ENCODE results near the gene MCEMP1. TPM values are rescaled to one million over a fixed set of nuclear protein-coding genes. Genes with fewer than 3 reads are reported as not detected.
A peak's percentile ranks its signal among the peaks of the same experiment; 100 is the strongest.

Gene MCEMP1
- total and polyA plus RNA-seq, 2 experiments from 2014 or later = not detected

DNA sequence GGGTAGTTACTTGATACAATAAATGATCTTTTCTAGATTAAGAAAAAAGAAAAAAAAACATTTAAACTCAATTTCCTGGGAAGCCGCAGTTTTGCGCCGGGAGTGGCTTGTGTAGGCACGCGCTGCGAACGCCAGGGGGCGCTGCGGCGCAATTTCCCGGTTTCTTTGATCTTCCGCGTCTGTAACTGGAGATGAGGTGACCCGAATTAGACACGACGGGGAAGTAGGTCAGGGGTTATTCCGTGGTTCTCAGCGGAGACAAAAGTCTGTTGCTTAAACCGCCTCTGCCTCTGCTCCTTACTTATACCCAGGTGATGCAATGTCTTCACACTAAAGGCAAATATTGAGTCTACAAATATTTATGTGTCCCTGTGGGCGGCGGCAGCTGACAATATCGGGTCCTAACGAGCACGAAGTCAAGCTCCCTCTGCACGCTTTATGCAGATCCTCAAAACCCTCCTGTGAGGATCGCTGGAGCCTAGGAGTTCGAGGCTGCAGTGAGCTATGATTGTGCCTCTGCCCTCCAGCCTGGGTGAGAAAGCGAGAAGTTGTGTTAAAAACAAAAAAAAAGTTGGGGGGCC is 24.7 kb upstream of the MCEMP1 start:
- no peaks in the 10 kb centered on the region for H3K9me2 ChIP-seq (ENCODE audit: insufficient read depth)
- Mint-ChIP-seq H3K36me3 (ENCODE audit: low read depth) (no peaks in the 10 kb centered on the region), H3K27me3 (ENCODE audit: insufficient read depth, low read depth, poor library complexity) (peaks cover 29% of the 10 kb centered on the region), H3K9me3 (no peaks in the 10 kb centered on the region), H3K4me1 (peaks cover 7% of the 10 kb centered on the region; the same call in 1 of the 3 replicates), H3K27ac (no peak overlapping the region), H3K4me3 (peak overlapping the region; percentile 46; the same call in 1 of the 3 replicates)
- H3K27ac ChIP-seq (ENCODE audit: low read depth) = no peak overlapping the region
- no peaks in the 10 kb centered on the region for H3K79me2 ChIP-seq (replicated peaks; ENCODE audit: insufficient read depth)
- H3K4me3 ChIP-seq = peak overlapping the region; percentile 8; the same call in 1 of the 2 replicates
- TF ChIP-seq CREB1 (CRISPR knock-in tag; IDR thresholded peaks at IDR 0.05; ENCODE audit: low read depth) (peak; percentile 55; the same call in 1 of the 2 replicates), JUNB (IDR thresholded peaks at IDR 0.05; ENCODE audit: unreplicated experiment) (no peak)
- TF ChIP-seq, protein P1, sequence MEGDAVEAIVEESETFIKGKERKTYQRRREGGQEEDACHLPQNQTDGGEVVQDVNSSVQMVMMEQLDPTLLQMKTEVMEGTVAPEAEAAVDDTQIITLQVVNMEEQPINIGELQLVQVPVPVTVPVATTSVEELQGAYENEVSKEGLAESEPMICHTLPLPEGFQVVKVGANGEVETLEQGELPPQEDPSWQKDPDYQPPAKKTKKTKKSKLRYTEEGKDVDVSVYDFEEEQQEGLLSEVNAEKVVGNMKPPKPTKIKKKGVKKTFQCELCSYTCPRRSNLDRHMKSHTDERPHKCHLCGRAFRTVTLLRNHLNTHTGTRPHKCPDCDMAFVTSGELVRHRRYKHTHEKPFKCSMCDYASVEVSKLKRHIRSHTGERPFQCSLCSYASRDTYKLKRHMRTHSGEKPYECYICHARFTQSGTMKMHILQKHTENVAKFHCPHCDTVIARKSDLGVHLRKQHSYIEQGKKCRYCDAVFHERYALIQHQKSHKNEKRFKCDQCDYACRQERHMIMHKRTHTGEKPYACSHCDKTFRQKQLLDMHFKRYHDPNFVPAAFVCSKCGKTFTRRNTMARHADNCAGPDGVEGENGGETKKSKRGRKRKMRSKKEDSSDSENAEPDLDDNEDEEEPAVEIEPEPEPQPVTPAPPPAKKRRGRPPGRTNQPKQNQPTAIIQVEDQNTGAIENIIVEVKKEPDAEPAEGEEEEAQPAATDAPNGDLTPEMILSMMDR (conservative IDR thresholded peaks at IDR 0.05; ENCODE audit: low read depth in 2 of 2) = peak; percentile 85 to 99
- no peaks in the 10 kb centered on the region for H3F3A ChIP-seq (replicated peaks; ENCODE audit: low read depth)
- peak; percentile 91 for ATAC-seq
- no peaks in the 10 kb centered on the region for H3K36me3 ChIP-seq (ENCODE audit: insufficient read depth)
- no peaks in the 10 kb centered on the region; the same call in 1 of the 2 replicates for H4K20me1 ChIP-seq (replicated peaks; ENCODE audit: insufficient read depth)
- no peaks in the 10 kb centered on the region for H3K4me1 ChIP-seq (ENCODE audit: insufficient read depth)
- H2AFZ ChIP-seq = 0 out of 2 replicates have a peak overlapping the region, but pooled peaks have one; percentile 11
- DNase-seq (ENCODE audit: low spot score) = peak; percentile 88
- H3K4me2 ChIP-seq = peak overlapping the region; percentile 28; the same call in 1 of the 2 replicates
- H3K27me3 ChIP-seq (ENCODE audit: insufficient read depth) = peaks cover 27% of the 10 kb centered on the region

DNA sequence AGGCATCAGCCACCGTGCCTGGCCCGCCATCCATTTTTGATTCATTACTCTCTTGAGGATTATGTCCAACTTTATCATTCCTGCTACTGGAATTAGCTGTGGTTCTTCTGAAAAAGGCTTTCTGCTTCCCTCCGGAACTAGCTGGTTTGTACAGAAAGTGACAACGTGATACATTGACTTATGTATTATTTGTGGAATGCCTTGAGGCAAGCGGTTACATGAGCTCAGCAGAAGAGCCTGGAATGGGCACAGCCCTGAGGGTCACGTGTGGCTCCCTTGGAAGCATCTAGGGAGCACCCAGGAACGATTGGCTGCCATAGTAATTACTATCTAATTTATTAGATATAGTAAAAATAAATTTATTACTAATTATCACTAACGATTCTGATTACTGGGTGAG is 22.5 kb upstream of the MCEMP1 start:
- H3K4me2 ChIP-seq = no peak overlapping the region
- no peaks in the 10 kb centered on the region for H3K79me2 ChIP-seq (replicated peaks; ENCODE audit: insufficient read depth)
- Mint-ChIP-seq H3K36me3 (ENCODE audit: low read depth) (no peaks in the 10 kb centered on the region), H3K4me1 (peaks cover 7% of the 10 kb centered on the region; the same call in 1 of the 3 replicates), H3K9me3 (no peaks in the 10 kb centered on the region), H3K27me3 (ENCODE audit: insufficient read depth, low read depth, poor library complexity) (peaks cover 29% of the 10 kb centered on the region), H3K4me3 (no peak overlapping the region), H3K27ac (no peak overlapping the region)
- no peaks in the 10 kb centered on the region for H3K4me1 ChIP-seq (ENCODE audit: insufficient read depth)
- H3K36me3 ChIP-seq (ENCODE audit: insufficient read depth) = no peaks in the 10 kb centered on the region
- H2AFZ ChIP-seq = no peak overlapping the region
- no peaks in the 10 kb centered on the region for H3K9me2 ChIP-seq (ENCODE audit: insufficient read depth)
- no peak overlapping the region for H3K4me3 ChIP-seq
- H3K27ac ChIP-seq (ENCODE audit: low read depth) = no peak overlapping the region
- ATAC-seq = no peak
- TF ChIP-seq CREB1 (CRISPR knock-in tag; IDR thresholded peaks at IDR 0.05; ENCODE audit: low read depth) (no peak), EZH2 (IDR thresholded peaks at IDR 0.05; ENCODE audit: low read depth, unreplicated experiment) (no peak), JUNB (IDR thresholded peaks at IDR 0.05; ENCODE audit: unreplicated experiment) (no peak), STAT1 (IDR thresholded peaks at IDR 0.05; ENCODE audit: unreplicated experiment) (no peak)
- TF ChIP-seq, protein P1 (conservative IDR thresholded peaks at IDR 0.05; ENCODE audit: low read depth in 2 of 2) = no peak
- H3K27me3 ChIP-seq (ENCODE audit: insufficient read depth) = peaks cover 27% of the 10 kb centered on the region
- DNase-seq (ENCODE audit: low spot score) = no peak
- no peaks in the 10 kb centered on the region for H4K20me1 ChIP-seq (replicated peaks; ENCODE audit: insufficient read depth)
- H3F3A ChIP-seq (replicated peaks; ENCODE audit: low read depth) = no peaks in the 10 kb centered on the region

All from GM23338 (cell line).